ENCODE results near the gene S100A7A. TPM values are rescaled to one million over a fixed set of nuclear protein-coding genes. Genes with fewer than 3 reads are reported as not detected.

The S100A7A gene
- not detected for total RNA-seq

- no peak for DNase-seq
- H3K4me1 ChIP-seq, result no peaks in the 10 kb centered on the region
- H3K27me3 ChIP-seq, result no peaks in the 10 kb centered on the region
- H3K4me3 ChIP-seq, result no peak within 1 kb of the TSS
- H3K9me3 ChIP-seq, result no peaks in the 10 kb centered on the region
- H3K27ac ChIP-seq, result no peak within 1 kb of the TSS
- H3K36me3 ChIP-seq, result no peaks in the 10 kb centered on the region
- TF ChIP-seq, protein P1, sequence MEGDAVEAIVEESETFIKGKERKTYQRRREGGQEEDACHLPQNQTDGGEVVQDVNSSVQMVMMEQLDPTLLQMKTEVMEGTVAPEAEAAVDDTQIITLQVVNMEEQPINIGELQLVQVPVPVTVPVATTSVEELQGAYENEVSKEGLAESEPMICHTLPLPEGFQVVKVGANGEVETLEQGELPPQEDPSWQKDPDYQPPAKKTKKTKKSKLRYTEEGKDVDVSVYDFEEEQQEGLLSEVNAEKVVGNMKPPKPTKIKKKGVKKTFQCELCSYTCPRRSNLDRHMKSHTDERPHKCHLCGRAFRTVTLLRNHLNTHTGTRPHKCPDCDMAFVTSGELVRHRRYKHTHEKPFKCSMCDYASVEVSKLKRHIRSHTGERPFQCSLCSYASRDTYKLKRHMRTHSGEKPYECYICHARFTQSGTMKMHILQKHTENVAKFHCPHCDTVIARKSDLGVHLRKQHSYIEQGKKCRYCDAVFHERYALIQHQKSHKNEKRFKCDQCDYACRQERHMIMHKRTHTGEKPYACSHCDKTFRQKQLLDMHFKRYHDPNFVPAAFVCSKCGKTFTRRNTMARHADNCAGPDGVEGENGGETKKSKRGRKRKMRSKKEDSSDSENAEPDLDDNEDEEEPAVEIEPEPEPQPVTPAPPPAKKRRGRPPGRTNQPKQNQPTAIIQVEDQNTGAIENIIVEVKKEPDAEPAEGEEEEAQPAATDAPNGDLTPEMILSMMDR (IDR thresholded peaks at IDR 0.05), result no peak
- TF ChIP-seq POLR2A (IDR thresholded peaks at IDR 0.05), result no peak
These were observed at the start of gene S100A7A for GRCh38 chr1:153415850-153416570. Gene S100A7A, plus strand, starts transcription at chr1:153416520. Its CDS starts 1,563 bp downstream, at chr1:153418083.

- Histone ChIP-seq H3K4me3 (no peak overlapping the region), H3K4me1 (no peaks in the 10 kb centered on the region), H3K27me3 (no peaks in the 10 kb centered on the region), H3K27ac (no peak overlapping the region), H3K36me3 (no peaks in the 10 kb centered on the region), H3K9me3 (no peaks in the 10 kb centered on the region)
- no peak for TF ChIP-seq POLR2A (IDR thresholded peaks at IDR 0.05)
- TF ChIP-seq, protein P1 (IDR thresholded peaks at IDR 0.05), result no peak
- DNase-seq, result no peak
These were observed 49.2 kb upstream of the S100A7A start for GRCh38 chr1:153367090-153367489.

- no peak for DNase-seq
- Histone ChIP-seq H3K9me3 (no peaks in the 10 kb centered on the region), H3K27me3 (no peaks in the 10 kb centered on the region), H3K4me1 (no peaks in the 10 kb centered on the region), H3K36me3 (no peaks in the 10 kb centered on the region), H3K4me3 (no peak overlapping the region), H3K27ac (no peak overlapping the region)
- no peak for TF ChIP-seq POLR2A (IDR thresholded peaks at IDR 0.05)
- TF ChIP-seq, protein P1 (IDR thresholded peaks at IDR 0.05), result no peak
These were observed 47.8 kb upstream of the S100A7A start for GRCh38 chr1:153368495-153368894.

DNA sequence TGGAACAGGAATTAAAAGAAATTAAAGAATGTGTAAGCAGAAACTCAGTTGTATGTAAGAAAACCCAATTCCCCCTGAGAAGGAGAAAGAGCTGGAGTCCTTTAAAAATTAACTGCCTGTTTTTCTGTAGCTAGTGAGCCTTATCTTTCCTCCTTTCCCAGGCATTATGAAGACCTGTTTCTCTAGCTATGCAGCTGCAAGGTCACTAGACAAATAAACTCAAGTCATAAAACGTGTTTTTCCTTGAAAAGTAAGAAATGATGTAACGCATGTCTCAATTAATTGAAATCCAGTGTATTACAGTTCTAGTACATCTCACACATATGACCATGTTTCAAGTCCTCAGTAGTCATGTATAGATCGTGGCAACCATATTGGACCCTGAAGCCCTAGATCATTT, 46.2 kb upstream of the S100A7A start:
- H3K9me3 ChIP-seq, result no peaks in the 10 kb centered on the region
- H3K27me3 ChIP-seq, result no peaks in the 10 kb centered on the region
- no peak for TF ChIP-seq POLR2A (IDR thresholded peaks at IDR 0.05)
- TF ChIP-seq, protein P1 (IDR thresholded peaks at IDR 0.05), result no peak
- no peaks in the 10 kb centered on the region for H3K4me1 ChIP-seq
- DNase-seq, result no peak
- no peaks in the 10 kb centered on the region for H3K36me3 ChIP-seq
- H3K27ac ChIP-seq, result no peak overlapping the region
- H3K4me3 ChIP-seq, result no peak overlapping the region

DNA sequence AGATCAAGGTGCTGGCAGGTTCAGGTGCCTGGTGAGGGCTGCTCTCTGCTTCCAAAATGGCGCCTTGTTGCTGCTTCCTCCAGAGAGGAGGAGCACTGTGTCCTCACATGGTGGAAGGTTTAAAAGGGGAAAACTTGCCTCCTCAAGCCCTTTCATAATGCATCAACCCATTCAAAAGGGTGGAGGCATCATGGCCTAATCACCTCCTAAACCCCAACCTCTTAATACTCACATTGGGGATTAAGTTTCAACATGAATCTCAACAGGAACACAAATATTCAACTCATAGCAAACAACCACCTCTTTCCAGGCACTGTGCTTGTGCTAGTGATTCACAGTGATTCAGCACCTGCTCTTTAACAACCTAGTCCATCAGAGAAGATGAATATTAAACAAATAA, 45.1 kb upstream of the S100A7A start:
- Histone ChIP-seq H3K27ac (no peak overlapping the region), H3K9me3 (no peaks in the 10 kb centered on the region), H3K27me3 (no peaks in the 10 kb centered on the region), H3K4me1 (no peaks in the 10 kb centered on the region), H3K4me3 (no peak overlapping the region), H3K36me3 (no peaks in the 10 kb centered on the region)
- TF ChIP-seq, protein P1 (IDR thresholded peaks at IDR 0.05), result no peak
- TF ChIP-seq POLR2A (IDR thresholded peaks at IDR 0.05), result no peak
- DNase-seq, result no peak

All from Peyer's patch (tissue), 4 donors.